Mucosa of descending colon (tissue), 3 donors: ENCODE measurements around the gene APH1A. TPM values are rescaled to one million over a fixed set of nuclear protein-coding genes. Genes with fewer than 3 reads are reported as not detected.

ENCODE experiments used
- ATAC-seq: fragments of 200-7000 bp; cut with Tn5 transposase; one replicate; pipeline ENCODE4 v1.9.1; 2020; ENCODE audit warnings: mild to moderate bottlenecking, moderate library complexity
- DNase-seq, 3 donors: peaks; one replicate each; pipeline ENCODE4 v3.0.0-alpha.2; 2020
- H3K36me3 ChIP-seq: fragments of 200-600 bp; one replicate; pipeline ENCODE4 v1.8.0; 2021; ENCODE audit warnings: low read depth, mild to moderate bottlenecking
- H3K4me1 ChIP-seq: fragments of 200-600 bp; one replicate; pipeline ENCODE4 v1.8.0; 2021; ENCODE audit warnings: low read depth, mild to moderate bottlenecking
- H3K4me3 ChIP-seq: fragments of 200-600 bp; one replicate; pipeline ENCODE4 v1.8.0; 2021; ENCODE audit warnings: mild to moderate bottlenecking
- H3K9me3 ChIP-seq: fragments of 200-600 bp; one replicate; pipeline ENCODE4 v1.8.0; 2021; ENCODE audit warnings: mild to moderate bottlenecking
- CTCF ChIP-seq: fragments of 200-600 bp; IDR thresholded peaks from one replicate; pipeline ENCODE4 v1.8.0; 2022; ENCODE audit warnings: antibody characterized with exemption, mild to moderate bottlenecking
- intact Hi-C, 2 donors: fragments of 100-400 bp; cut with DNase I in 1 of 2; cut with micrococcal nuclease in 1 of 2; formaldehyde crosslinking; loops; one replicate each; pipeline versions ENCODE4 v1.11.0 to v1.11.1; 2022; cut with DNase I, micrococcal nuclease
- total RNA-seq, 3 donors: library from RNA; stranded (reverse); fragmentation: NEBNext Ultra II Directional in 2 of 3; extraction: Animal tissue kit (Norgen Biotek cat#: 25700) in 2 of 3; gene quantifications; one replicate each; pipeline versions ENCODE4 v1.2.1 to v1.2.4, GENCODE V29; 2021 to 2023
- donor health status: DM: no; HTN: no; CAD: no; lungs with moderate emphysema.
- donor health status: DM: no; HTN: no; CAD: no.
- donor health status: DM: no; HTN: yes; CAD: no.

APH1A gene
- total RNA-seq, 3 donors from 2014 or later = 128 to 212 (median 188) TPM

GRCh38 chr1:150280138-150280707 is 11.4 kb upstream of the APH1A start:
- H3K4me3 ChIP-seq = no peak overlapping the region
- no peaks in the 10 kb centered on the region for H3K36me3 ChIP-seq
- peaks cover 19% of the 10 kb centered on the region for H3K4me1 ChIP-seq
- DNase-seq = peak; percentile 68 to 81 (median 75)
- ATAC-seq = peak; percentile 70
- intact Hi-C loops = no loop called here
- TF ChIP-seq CTCF = no peak
- no peaks in the 10 kb centered on the region for H3K9me3 ChIP-seq

GRCh38 chr1:150273311-150273710 is 4.5 kb upstream of the APH1A start:
- Histone ChIP-seq H3K4me3 (no peak overlapping the region), H3K36me3 (no peaks in the 10 kb centered on the region), H3K4me1 (no peaks in the 10 kb centered on the region), H3K9me3 (no peaks in the 10 kb centered on the region)
- no peak for ATAC-seq
- no peak for DNase-seq
- TF ChIP-seq CTCF = no peak
- intact Hi-C loops = no loop called here

GRCh38 chr1:150271291-150271959 is 2.6 kb upstream of the APH1A start:
- no peak for DNase-seq
- TF ChIP-seq CTCF = no peak
- peak; percentile 13 for ATAC-seq
- no peak overlapping the region for H3K4me3 ChIP-seq
- intact Hi-C loops = no loop called here
- no peaks in the 10 kb centered on the region for H3K9me3 ChIP-seq
- peaks cover 7% of the 10 kb centered on the region for H3K4me1 ChIP-seq
- H3K36me3 ChIP-seq = no peaks in the 10 kb centered on the region

- H3K9me3 ChIP-seq = no peaks in the 10 kb centered on the region
- H3K4me3 ChIP-seq = no peak overlapping the region
- no peak for DNase-seq
- H3K36me3 ChIP-seq = no peaks in the 10 kb centered on the region
- intact Hi-C loops = no loop called here
- TF ChIP-seq CTCF = no peak
- H3K4me1 ChIP-seq = peaks cover 7% of the 10 kb centered on the region
- ATAC-seq = no peak
Observed at GRCh38 chr1:150269451-150269850, 635 bp upstream of the APH1A start.

GRCh38 chr1:150268340-150268704 is 494 bp downstream of the APH1A start:
- TF ChIP-seq CTCF = no peak
- intact Hi-C loops = no loop called here

More at GRCh38 chr1:150268340-150268704, 494 bp downstream of the APH1A start:
- Histone ChIP-seq H3K36me3 (no peaks in the 10 kb centered on the region), H3K4me3 (peak overlapping the region; percentile 83), H3K9me3 (no peaks in the 10 kb centered on the region), H3K4me1 (peaks cover 7% of the 10 kb centered on the region)
- DNase-seq = peak; percentile 61 to 68 (median 66)
- peak; percentile 73 for ATAC-seq
